HCT116 (cell line): ENCODE data around the gene NEK3. TPM values are rescaled to one million over a fixed set of nuclear protein-coding genes. Genes with fewer than 3 reads are reported as not detected.
"Not testable (repeated sequence)": the region's sequence is repeated elsewhere in the genome, so short reads cannot be mapped to it uniquely, and the experiment has no call there.

Source experiments
- ATAC-seq: fragments of 200-7000 bp; cut with Tn5 transposase; 2 replicates; pipeline ENCODE4 v1.9.1; 2020; ENCODE audit warnings: mild to moderate bottlenecking, moderate library complexity
- BruUV-seq: library from RNA; stranded (reverse); fragments of 400-500 nt; replicated peaks from 2 replicates; lab custom pipeline; 2021; lab: Mats Ljungman, UMichigan
- CTCF ChIA-PET: fragments of 300-600 bp; sonication (Branson Sonifier 250); formaldehyde crosslinking; loops from one replicate; lab custom pipeline; 2021; ENCODE audit warnings: antibody characterized with exemption; lab: Charles Lee
- POLR2A ChIA-PET: fragments of 300-600, 350-600 bp; sonication (Branson Sonifier 250); formaldehyde crosslinking; loops from one replicate; lab custom pipeline; 2021; ENCODE audit warnings: antibody characterized with exemption; lab: Charles Lee
- RAD21 ChIA-PET, 2 experiments: fragments of 300-600 bp; sonication (Branson Sonifier 250); formaldehyde crosslinking; loops; one replicate each; lab custom pipeline; 2023; ENCODE audit warnings: low total read pairs in 2 of 2; ENCODE audit not compliant: uncharacterized antibody in 2 of 2, unreplicated experiment in 2 of 2, low non-redundant PET in 1 of 2; lab: Charles Lee
- DNase-seq: peaks from one replicate; pipeline ENCODE4 v3.0.0-alpha.2; 2010; ENCODE audit warnings: low read depth, low spot score
- H2AFZ ChIP-seq: fragments of 200-600 bp; shearing (Covaris generic), sonication (generic); 2 replicates; pipeline ENCODE4 v1.6.1; 2017; ENCODE audit warnings: low read depth, mixed run types, mixed read lengths, antibody characterized with exemption, low read length; ENCODE audit not compliant: poor library complexity, severe bottlenecking
- H3K27ac ChIP-seq: 2 replicates; pipeline ENCODE4 v1.5.1; 2012; ENCODE audit warnings: low read depth, low read length
- H3K27me3 ChIP-seq: fragments of 200-600 bp; sonication (generic); 2 replicates; pipeline ENCODE4 v1.6.1; 2016; ENCODE audit warnings: mixed run types, low read length, mixed read lengths; ENCODE audit not compliant: insufficient read depth
- H3K36me3 ChIP-seq, 2 experiments: fragments of 200-500 bp in 1 of 2; fragments of 200-600 bp in 1 of 2; sonication (Bioruptor generic) in 1 of 2; sonication (generic) in 1 of 2; 2 replicates each; pipeline versions ENCODE4 v1.5.1 to v1.6.1; 2014 to 2016; ENCODE audit warnings: low read length in 2 of 2, inconsistent platforms in 1 of 2, mixed read lengths in 1 of 2, mixed run types in 1 of 2; ENCODE audit not compliant: insufficient read depth in 2 of 2, control insufficient read depth in 1 of 2
- H3K4me1 ChIP-seq, 2 experiments: fragments of 200-600 bp in 1 of 2; sonication (generic) in 1 of 2; 2 replicates each; pipeline versions ENCODE4 v1.5.1 to v1.6.1; 2012 to 2017; ENCODE audit warnings: low read length in 2 of 2, inconsistent platforms in 1 of 2, mild to moderate bottlenecking in 1 of 2, mixed read lengths in 1 of 2, mixed run types in 1 of 2, moderate library complexity in 1 of 2; ENCODE audit not compliant: insufficient read depth in 2 of 2, control insufficient read depth in 1 of 2
- H3K4me2 ChIP-seq: fragments of 200-600 bp; sonication (generic); 2 replicates; pipeline ENCODE4 v1.6.1; 2017; ENCODE audit warnings: mixed run types, low read length, mixed read lengths
- H3K4me3 ChIP-seq, 2 experiments: fragments of 200-600 bp in 1 of 2; sonication (generic) in 1 of 2; replicated peaks in 1 of 2; 2 replicates each; pipeline ENCODE4 v1.5.1; 2011 to 2016; ENCODE audit warnings: low read length in 2 of 2, control low read depth in 1 of 2, low read depth in 1 of 2, mild to moderate bottlenecking in 1 of 2, mixed read lengths in 1 of 2, mixed run types in 1 of 2
- H3K79me2 ChIP-seq: fragments of 200-600 bp; sonication (generic); 2 replicates; pipeline ENCODE4 v1.6.1; 2017; ENCODE audit warnings: mild to moderate bottlenecking, mixed run types, low read length, moderate library complexity, mixed read lengths; ENCODE audit not compliant: insufficient read depth
- H3K9ac ChIP-seq: fragments of 200-600 bp; sonication (generic); 2 replicates; pipeline ENCODE4 v1.6.1; 2016; ENCODE audit warnings: low read length, mixed read lengths
- H3K9me2 ChIP-seq: fragments of 200-600 bp; sonication (generic), shearing (Covaris generic); 2 replicates; pipeline ENCODE4 v1.6.1; 2017; ENCODE audit warnings: mixed run types, mild to moderate bottlenecking, moderate library complexity; ENCODE audit not compliant: insufficient read depth
- H3K9me3 ChIP-seq, 2 experiments: fragments of 200-500 bp in 1 of 2; fragments of 200-600 bp in 1 of 2; sonication (Bioruptor generic) in 1 of 2; sonication (generic) in 1 of 2; 2 replicates each; pipeline ENCODE4 v1.6.1; 2014 to 2017; ENCODE audit warnings: low read length in 2 of 2, mixed read lengths in 2 of 2, inconsistent platforms in 1 of 2, low read depth in 1 of 2, mild to moderate bottlenecking in 1 of 2, mixed run types in 1 of 2, moderate library complexity in 1 of 2; ENCODE audit not compliant: control insufficient read depth in 1 of 2, insufficient read depth in 1 of 2
- H4K20me1 ChIP-seq: fragments of 200-600 bp; sonication (generic), shearing (Covaris generic); 2 replicates; pipeline ENCODE4 v1.6.1; 2017; ENCODE audit warnings: mixed run types, mild to moderate bottlenecking, moderate library complexity; ENCODE audit not compliant: insufficient read depth
- CTCF ChIP-seq, 3 experiments: fragments of 200-600 bp in 1 of 3; sonication (generic) in 1 of 3; IDR thresholded peaks in 2 of 3; conservative IDR thresholded peaks in 1 of 3; 2 replicates each; pipeline ENCODE4 v1.5.1; 2012 to 2017; ENCODE audit warnings: low read depth in 2 of 3, low read length in 2 of 3, antibody characterized with exemption in 1 of 3, borderline replicate concordance in 1 of 3, control low read depth in 1 of 3, mild to moderate bottlenecking in 1 of 3, mixed read lengths in 1 of 3, mixed run types in 1 of 3, moderate library complexity in 1 of 3; ENCODE audit not compliant: insufficient read depth in 1 of 3
- RAD21 ChIP-seq: IDR thresholded peaks from 2 replicates; pipeline ENCODE4 v1.6.1; 2012; ENCODE audit warnings: low read depth, mild to moderate bottlenecking
- intact Hi-C: fragments of 100-400 bp; cut with micrococcal nuclease; formaldehyde crosslinking; loops from 2 replicates; pipeline ENCODE4 v1.10.0; 2022
- total RNA-seq: library from RNA; stranded (reverse); gene quantifications from one replicate; pipeline ENCODE4 v1.2.1, GENCODE V29; 2021; ENCODE audit not compliant: unreplicated experiment

NEK3 gene
- total RNA-seq, 1 experiment from 2014 or later, result 15.7 TPM

- TF ChIP-seq CTCF (IDR thresholded peaks at IDR 0.05 in 2 of 3, conservative IDR thresholded peaks at IDR 0.05 in 1 of 3; ENCODE audit: borderline replicate concordance in 1 of 3, insufficient read depth in 1 of 3, low read depth in 2 of 3, low read length in 2 of 3) (no peak), RAD21 (no peak)
- TF ChIP-seq, all 23 proteins: peak for 13
These were observed 34.9 kb upstream of the NEK3 start (continued) for GRCh38 chr13:52194184-52194868.

GRCh38 chr13:52193587-52194183, 34.3 kb upstream of the NEK3 start:
- Histone ChIP-seq H3K27ac (peak overlapping the region; percentile 54), H3K4me1 (peaks cover 6 to 14% of the 10 kb centered on the region in 2 experiments; a peak in 3 of 4 replicates), H2AFZ (peak overlapping the region; percentile 73), H3K79me2 (peaks cover 39% of the 10 kb centered on the region), H3K9ac (peak overlapping the region; percentile 82), H3K4me2 (peak overlapping the region; percentile 92), H3K4me3 (peak overlapping the region; percentile 96 to 98)
- H3K9me2 ChIP-seq, intact Hi-C loops, H4K20me1 ChIP-seq, H3K27me3 ChIP-seq, DNase-seq, H3K36me3 ChIP-seq, H3K9me3 ChIP-seq, RAD21 ChIA-PET: not testable (repeated sequence)
- peak; percentile 29; the same call in 1 of the 2 replicates for ATAC-seq
- ChIA-PET POLR2A (interaction anchor here (0.9 to 1.0 kb wide), 2 partner anchors 64 to 741 kb away, joined by 3 to 4 read pairs; partner anchors contain the start of gene INTS6), CTCF (interaction anchor here (1.0 to 1.2 kb wide), 3 partner anchors 19 to 378 kb away, joined by 3 read pairs; partner anchors contain the start of gene VPS36)
- BruUV-seq, result TSS peak; percentile 71
